ENCODE data around the gene IMPACT.

DNA sequence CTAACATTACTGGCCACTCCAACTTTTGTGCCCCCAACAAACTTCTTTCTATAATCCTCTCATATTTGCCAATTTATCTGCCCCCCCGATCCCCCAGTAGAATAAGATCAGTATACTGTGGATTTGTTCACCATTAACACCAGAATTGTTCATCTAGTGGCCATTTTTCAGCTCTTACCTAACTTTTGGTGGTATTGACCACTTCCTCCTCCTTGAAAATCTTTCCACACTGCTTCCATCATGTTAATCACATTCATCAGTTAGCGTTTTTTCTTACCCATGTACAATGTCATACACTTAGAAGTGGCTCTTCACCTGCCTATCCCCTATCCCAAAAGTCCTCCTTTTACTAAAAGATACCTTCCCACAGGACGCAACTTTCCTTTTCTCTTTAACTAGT lies 6.1 kb downstream of the IMPACT start:
- TF ChIP-seq, protein P1, sequence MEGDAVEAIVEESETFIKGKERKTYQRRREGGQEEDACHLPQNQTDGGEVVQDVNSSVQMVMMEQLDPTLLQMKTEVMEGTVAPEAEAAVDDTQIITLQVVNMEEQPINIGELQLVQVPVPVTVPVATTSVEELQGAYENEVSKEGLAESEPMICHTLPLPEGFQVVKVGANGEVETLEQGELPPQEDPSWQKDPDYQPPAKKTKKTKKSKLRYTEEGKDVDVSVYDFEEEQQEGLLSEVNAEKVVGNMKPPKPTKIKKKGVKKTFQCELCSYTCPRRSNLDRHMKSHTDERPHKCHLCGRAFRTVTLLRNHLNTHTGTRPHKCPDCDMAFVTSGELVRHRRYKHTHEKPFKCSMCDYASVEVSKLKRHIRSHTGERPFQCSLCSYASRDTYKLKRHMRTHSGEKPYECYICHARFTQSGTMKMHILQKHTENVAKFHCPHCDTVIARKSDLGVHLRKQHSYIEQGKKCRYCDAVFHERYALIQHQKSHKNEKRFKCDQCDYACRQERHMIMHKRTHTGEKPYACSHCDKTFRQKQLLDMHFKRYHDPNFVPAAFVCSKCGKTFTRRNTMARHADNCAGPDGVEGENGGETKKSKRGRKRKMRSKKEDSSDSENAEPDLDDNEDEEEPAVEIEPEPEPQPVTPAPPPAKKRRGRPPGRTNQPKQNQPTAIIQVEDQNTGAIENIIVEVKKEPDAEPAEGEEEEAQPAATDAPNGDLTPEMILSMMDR (IDR thresholded peaks at IDR 0.05; ENCODE audit: low read depth, low read length, poor library complexity, severe bottlenecking), result no peak
- no peak for TF ChIP-seq EZH2phosphoT487 (IDR thresholded peaks at IDR 0.05; ENCODE audit: borderline replicate concordance, low read length)

Measured in DOHH2 (cell line).